Measurements from ENCODE around the gene NCL. TPM values are rescaled to one million over a fixed set of nuclear protein-coding genes. Genes with fewer than 3 reads are reported as not detected.

NCL gene
- total and polyA plus RNA-seq, 2 donors from 2014 or later = 191 to 382 TPM

DNA sequence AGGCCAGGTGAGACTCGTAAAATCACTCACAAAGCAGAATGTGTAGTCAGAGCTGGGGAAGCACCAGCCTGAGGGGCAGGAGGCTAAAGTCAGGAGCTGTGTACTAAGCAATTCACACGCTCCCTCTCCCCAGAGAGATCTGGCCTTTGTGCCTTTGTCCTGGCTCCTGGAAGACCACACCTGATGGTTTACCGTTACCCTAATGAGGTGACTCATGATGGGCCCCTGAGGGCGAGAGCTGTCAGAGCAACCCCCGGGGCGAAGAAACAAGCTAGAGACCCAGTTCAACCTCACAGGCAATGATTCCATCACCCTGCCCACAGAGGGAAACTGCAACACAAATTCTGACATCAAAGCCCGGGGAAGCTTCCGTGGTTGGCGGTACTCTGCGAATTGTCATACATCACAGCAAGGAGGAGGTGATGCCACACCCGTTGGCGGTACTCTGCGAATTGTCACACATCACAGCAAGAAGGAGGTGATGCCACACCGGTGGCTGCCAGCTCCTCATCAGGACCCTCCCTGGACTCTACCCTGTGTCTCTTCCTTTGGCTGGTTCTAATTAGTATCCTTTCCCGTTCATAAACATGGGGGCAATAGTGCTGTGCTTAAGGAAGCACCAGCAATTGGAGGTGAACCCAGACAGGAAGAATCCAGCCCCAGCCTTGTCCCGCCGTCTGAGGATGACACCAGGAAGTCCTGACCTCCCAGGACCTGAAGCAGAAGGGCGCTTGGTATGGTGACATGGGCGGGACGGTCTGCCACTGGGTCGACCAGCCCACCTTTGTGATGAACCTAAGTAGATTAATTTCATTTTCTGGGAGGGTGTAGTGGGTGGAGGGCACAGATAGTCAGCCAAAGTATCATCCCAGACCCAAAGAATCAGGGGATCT lies 38.2 kb downstream of the NCL start:
- H3K27me3 ChIP-seq (ENCODE audit: control insufficient read depth, insufficient read depth, low read length) = no peaks in the 10 kb centered on the region
- TF ChIP-seq, protein P1, sequence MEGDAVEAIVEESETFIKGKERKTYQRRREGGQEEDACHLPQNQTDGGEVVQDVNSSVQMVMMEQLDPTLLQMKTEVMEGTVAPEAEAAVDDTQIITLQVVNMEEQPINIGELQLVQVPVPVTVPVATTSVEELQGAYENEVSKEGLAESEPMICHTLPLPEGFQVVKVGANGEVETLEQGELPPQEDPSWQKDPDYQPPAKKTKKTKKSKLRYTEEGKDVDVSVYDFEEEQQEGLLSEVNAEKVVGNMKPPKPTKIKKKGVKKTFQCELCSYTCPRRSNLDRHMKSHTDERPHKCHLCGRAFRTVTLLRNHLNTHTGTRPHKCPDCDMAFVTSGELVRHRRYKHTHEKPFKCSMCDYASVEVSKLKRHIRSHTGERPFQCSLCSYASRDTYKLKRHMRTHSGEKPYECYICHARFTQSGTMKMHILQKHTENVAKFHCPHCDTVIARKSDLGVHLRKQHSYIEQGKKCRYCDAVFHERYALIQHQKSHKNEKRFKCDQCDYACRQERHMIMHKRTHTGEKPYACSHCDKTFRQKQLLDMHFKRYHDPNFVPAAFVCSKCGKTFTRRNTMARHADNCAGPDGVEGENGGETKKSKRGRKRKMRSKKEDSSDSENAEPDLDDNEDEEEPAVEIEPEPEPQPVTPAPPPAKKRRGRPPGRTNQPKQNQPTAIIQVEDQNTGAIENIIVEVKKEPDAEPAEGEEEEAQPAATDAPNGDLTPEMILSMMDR (IDR thresholded peaks at IDR 0.05; ENCODE audit: borderline replicate concordance, extremely low read depth, insufficient read depth) = no peak
- no peak overlapping the region for H3K27ac ChIP-seq (ENCODE audit: low read depth in 2 of 2, low read length in 2 of 2)
- H3K36me3 ChIP-seq (ENCODE audit: control insufficient read depth in 2 of 3, insufficient read depth in 3 of 3, low read length in 3 of 3) = no peaks in the 10 kb centered on the region
- intact Hi-C loops (cut with DNase I) = no loop called here
- peak in 1 of 5 donors; percentile 59 for DNase-seq
- no peak overlapping the region for H3K9ac ChIP-seq (ENCODE audit: low read length in 3 of 3)
- no peaks in the 10 kb centered on the region for H3K9me3 ChIP-seq (ENCODE audit: control insufficient read depth in 2 of 3, insufficient read depth in 1 of 3, low read length in 3 of 3)
- H3K4me3 ChIP-seq (ENCODE audit: low read length in 3 of 3) = no peak overlapping the region
- no peak for FAIRE-seq
- H3K4me1 ChIP-seq (ENCODE audit: control insufficient read depth in 2 of 3, insufficient read depth in 2 of 3, low read depth in 1 of 3, low read length in 3 of 3) = no peaks in the 10 kb centered on the region

DNA sequence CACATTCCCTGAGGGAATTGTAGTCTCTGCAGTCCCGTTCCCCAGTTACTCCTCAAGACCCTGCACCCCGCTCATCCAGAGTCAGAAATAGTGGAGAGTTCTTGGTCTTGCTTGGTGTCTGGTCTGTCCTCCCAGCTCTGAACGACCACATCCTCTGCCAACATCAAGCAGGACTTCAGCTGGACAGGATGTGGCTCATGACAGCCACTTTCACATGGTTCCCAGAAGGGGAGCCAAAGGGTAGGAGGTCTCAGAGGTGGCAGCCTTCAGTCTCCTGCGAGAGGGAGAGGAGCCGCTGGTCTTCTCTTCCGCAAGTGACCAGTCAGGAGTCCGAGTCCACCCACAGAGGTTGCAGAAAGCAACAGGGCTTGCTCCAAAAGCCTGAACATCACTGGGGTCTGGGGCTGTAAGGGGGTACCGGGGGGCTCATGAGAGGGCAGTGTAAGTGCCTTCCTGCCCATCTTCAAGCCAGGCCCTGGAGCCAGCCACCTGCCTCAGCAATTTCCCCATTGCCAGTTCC lies 38.9 kb downstream of the NCL start:
- intact Hi-C loops (cut with DNase I) = no loop called here

GRCh38 chr2:231423176-231423575 lies 41.1 kb downstream of the NCL start:
- Histone ChIP-seq H3K4me3 (ENCODE audit: low read length in 3 of 3) (no peak overlapping the region), H3K27me3 (ENCODE audit: control insufficient read depth, insufficient read depth, low read length) (no peaks in the 10 kb centered on the region), H3K27ac (ENCODE audit: low read depth in 2 of 2, low read length in 2 of 2) (no peak overlapping the region), H3K9ac (ENCODE audit: low read length in 3 of 3) (no peak overlapping the region), H3K4me1 (ENCODE audit: control insufficient read depth in 2 of 3, insufficient read depth in 2 of 3, low read depth in 1 of 3, low read length in 3 of 3) (no peaks in the 10 kb centered on the region), H3K9me3 (ENCODE audit: control insufficient read depth in 2 of 3, insufficient read depth in 1 of 3, low read length in 3 of 3) (no peaks in the 10 kb centered on the region), H3K36me3 (ENCODE audit: control insufficient read depth in 2 of 3, insufficient read depth in 3 of 3, low read length in 3 of 3) (no peaks in the 10 kb centered on the region)
- no peak for FAIRE-seq
- DNase-seq = peak in 1 of 5 donors; percentile 61
- TF ChIP-seq, protein P1 (IDR thresholded peaks at IDR 0.05; ENCODE audit: borderline replicate concordance, extremely low read depth, insufficient read depth) = no peak
- intact Hi-C loops (cut with DNase I) = no loop called here

More for the DNA sequence above, 38.9 kb downstream of the NCL start:
- no peak for DNase-seq
- no peak overlapping the region for H3K9ac ChIP-seq (ENCODE audit: low read length in 3 of 3)
- H3K9me3 ChIP-seq (ENCODE audit: control insufficient read depth in 2 of 3, insufficient read depth in 1 of 3, low read length in 3 of 3) = no peaks in the 10 kb centered on the region
- H3K27me3 ChIP-seq (ENCODE audit: control insufficient read depth, insufficient read depth, low read length) = no peaks in the 10 kb centered on the region
- no peaks in the 10 kb centered on the region for H3K36me3 ChIP-seq (ENCODE audit: control insufficient read depth in 2 of 3, insufficient read depth in 3 of 3, low read length in 3 of 3)
- H3K4me1 ChIP-seq (ENCODE audit: control insufficient read depth in 2 of 3, insufficient read depth in 2 of 3, low read depth in 1 of 3, low read length in 3 of 3) = no peaks in the 10 kb centered on the region
- FAIRE-seq = no peak
- TF ChIP-seq, protein P1 (IDR thresholded peaks at IDR 0.05; ENCODE audit: borderline replicate concordance, extremely low read depth, insufficient read depth) = no peak
- H3K4me3 ChIP-seq (ENCODE audit: low read length in 3 of 3) = no peak overlapping the region
- H3K27ac ChIP-seq (ENCODE audit: low read depth in 2 of 2, low read length in 2 of 2) = no peak overlapping the region
